Measurements from ENCODE around the gene NHERF2. TPM values are rescaled to one million over a fixed set of nuclear protein-coding genes. Genes with fewer than 3 reads are reported as not detected.
A peak's percentile ranks its signal among the peaks of the same experiment; 100 is the strongest.

The NHERF2 gene
- total and polyA plus RNA-seq, 3 donors from 2014 or later: 50.6 to 59.9 (median 54.1) TPM

DNA sequence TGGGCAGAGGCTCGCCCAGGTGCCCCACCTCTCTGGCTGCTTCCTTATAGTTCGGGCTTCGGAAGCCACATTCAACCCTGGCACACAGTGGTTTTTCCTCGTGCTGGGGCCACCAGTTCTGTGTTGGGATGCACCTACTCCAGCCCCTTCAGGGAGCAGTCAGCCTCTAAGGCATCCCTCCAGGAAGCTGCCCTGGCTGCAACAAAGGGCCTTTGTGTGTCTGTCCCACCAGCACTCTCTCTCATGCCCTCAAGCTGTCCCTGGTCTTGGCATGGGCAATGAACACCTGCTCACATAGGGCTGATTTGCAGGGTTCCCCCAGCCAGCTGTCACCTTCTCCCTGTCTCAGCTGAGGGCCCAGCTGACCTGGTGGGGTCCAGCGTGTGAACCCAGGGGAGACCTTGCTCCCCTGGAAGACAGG, 44.7 kb upstream of the NHERF2 start:
- TF ChIP-seq POLR2A (IDR thresholded peaks at IDR 0.05) (no peak), CTCF (IDR thresholded peaks at IDR 0.05) (no peak)
- Histone ChIP-seq H3K36me3 (ENCODE audit: low read depth, missing control alignments) (no peaks in the 10 kb centered on the region), H3K27ac (no peak overlapping the region), H3K9me3 (no peaks in the 10 kb centered on the region), H3K4me3 (no peak overlapping the region), H3K27me3 (no peaks in the 10 kb centered on the region), H3K4me1 (peaks cover 15% of the 10 kb centered on the region)
- no peak for DNase-seq
- WGBS, 2 donors: 41 to 57% methylated on average over 4 to 5 of the region's 5 CpGs
- intact Hi-C loops (cut with DNase I; ENCODE audit: low total_unique reads): no loop called here

- no peak for DNase-seq
These were observed 43.6 kb upstream of the NHERF2 start for GRCh38 chr16:1982991-1983543.

DNA sequence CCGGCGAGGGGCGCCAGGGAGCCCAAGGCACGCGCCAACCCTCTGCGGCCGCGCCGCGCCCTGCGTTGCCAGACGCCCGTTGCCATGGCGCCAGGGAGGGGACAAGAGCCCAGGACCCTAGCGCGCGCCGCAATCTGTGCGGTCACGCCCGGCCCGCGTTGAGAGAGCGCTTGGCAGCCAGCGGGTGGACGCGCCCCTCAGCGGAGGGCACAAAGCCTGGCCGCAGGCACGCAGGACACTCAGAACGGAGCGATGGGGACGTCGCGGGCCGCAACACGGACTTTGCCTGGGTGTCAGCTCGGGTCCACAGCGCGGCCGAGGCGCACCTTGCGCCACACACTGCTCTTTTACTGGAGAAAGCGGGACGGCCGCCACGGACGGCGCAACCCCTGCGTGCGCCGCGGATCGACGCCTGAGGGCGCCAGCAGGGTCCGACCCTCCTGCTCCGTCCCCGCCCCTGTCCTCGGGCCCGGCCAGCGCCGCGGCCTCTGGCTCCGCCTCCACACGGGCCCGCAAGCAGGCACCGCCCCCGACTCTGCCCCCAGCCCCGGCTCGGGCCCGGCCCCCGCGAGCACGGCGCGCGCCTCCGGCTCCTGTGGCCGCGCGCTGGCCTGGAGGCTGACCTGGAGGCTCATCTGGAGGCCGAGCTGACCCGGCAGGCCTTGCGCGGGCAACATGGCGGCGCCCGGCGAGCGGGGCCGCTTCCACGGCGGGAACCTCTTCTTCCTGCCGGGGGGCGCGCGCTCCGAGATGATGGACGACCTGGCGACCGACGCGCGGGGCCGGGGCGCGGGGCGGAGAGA, 43.0 kb upstream of the NHERF2 start, which contains the start of gene GFER:
GFER (plus strand) TSS at position 650 of the 803 bp plus-strand sequence; CDS start at position 676, 26 bp downstream.
- H3K27ac ChIP-seq: peak within 1 kb of the TSS in 1 of 2 donors; percentile 64
- TF ChIP-seq POLR2A (IDR thresholded peaks at IDR 0.05) (no peak), CTCF (IDR thresholded peaks at IDR 0.05) (peak in 1 of 3 experiments; percentile 14)
- H3K4me3 ChIP-seq: peak within 1 kb of the TSS; percentile 77 to 79
- peak; percentile 91 for DNase-seq
- no peaks in the 10 kb centered on the region for H3K9me3 ChIP-seq
- 0 to 1% methylated on average over 1 to 97 of the region's 109 CpGs for WGBS, 2 donors
- no peaks in the 10 kb centered on the region for H3K27me3 ChIP-seq
- peaks cover 15% of the 10 kb centered on the region for H3K4me1 ChIP-seq
- intact Hi-C loops (cut with DNase I; ENCODE audit: low total_unique reads): no loop called here
- H3K36me3 ChIP-seq (ENCODE audit: low read depth, missing control alignments): no peaks in the 10 kb centered on the region

More at GRCh38 chr16:1982991-1983543, 43.6 kb upstream of the NHERF2 start:
- peak overlapping the region; percentile 77 to 79 for H3K4me3 ChIP-seq
- peak overlapping the region in 1 of 2 donors; percentile 64 for H3K27ac ChIP-seq
- 19 to 29% methylated on average over 17 to 19 of the region's 19 CpGs for WGBS, 2 donors
- no peaks in the 10 kb centered on the region for H3K36me3 ChIP-seq (ENCODE audit: low read depth, missing control alignments)
- TF ChIP-seq CTCF (IDR thresholded peaks at IDR 0.05) (no peak), POLR2A (IDR thresholded peaks at IDR 0.05) (no peak)
- no peaks in the 10 kb centered on the region for H3K27me3 ChIP-seq
- H3K4me1 ChIP-seq: peaks cover 15% of the 10 kb centered on the region
- H3K9me3 ChIP-seq: no peaks in the 10 kb centered on the region
- intact Hi-C loops (cut with DNase I; ENCODE audit: low total_unique reads): no loop called here

DNA sequence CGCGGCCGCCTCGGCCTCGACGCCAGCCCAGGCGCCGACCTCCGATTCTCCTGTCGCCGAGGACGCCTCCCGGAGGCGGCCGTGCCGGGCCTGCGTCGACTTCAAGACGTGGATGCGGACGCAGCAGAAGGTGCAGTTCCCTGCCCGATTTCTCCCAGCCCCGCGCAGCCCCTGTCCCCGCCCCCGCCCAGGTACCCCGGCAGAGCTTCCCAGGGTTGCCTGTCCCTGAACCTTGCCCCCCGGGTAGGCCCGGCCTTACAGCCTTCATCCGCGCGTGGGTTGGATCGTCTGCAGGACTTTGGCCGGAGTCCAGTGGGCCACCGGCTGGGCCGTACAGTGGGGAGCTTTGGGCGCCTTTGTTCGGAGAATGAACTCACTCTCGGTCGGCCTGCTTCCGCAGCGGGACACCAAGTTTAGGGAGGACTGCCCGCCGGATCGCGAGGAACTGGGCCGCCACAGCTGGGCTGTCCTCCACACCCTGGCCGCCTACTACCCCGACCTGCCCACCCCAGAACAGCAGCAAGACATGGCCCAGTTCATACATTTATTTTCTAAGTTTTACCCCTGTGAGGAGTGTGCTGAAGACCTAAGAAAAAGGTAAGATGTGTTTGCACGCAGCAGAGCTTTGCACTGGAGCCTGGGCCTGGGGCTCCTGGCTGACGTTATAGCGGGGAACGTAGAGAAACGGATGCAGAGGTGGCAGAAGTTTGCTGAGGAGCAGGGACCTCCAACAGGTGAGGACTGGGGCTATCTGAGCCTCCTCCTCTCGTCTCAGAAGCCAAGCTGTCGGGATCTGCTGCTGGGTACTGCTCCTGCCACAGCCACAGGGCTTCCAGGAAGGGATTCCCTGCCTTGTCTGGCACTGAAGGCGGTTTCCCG, 42.1 kb upstream of the NHERF2 start:
- DNase-seq: no peak
- TF ChIP-seq POLR2A (IDR thresholded peaks at IDR 0.05) (no peak), CTCF (IDR thresholded peaks at IDR 0.05) (no peak)
- 7 to 17% methylated on average over 32 to 58 of the region's 58 CpGs for WGBS, 2 donors
- Histone ChIP-seq H3K36me3 (ENCODE audit: low read depth, missing control alignments) (no peaks in the 10 kb centered on the region), H3K4me1 (peaks cover 15% of the 10 kb centered on the region), H3K9me3 (no peaks in the 10 kb centered on the region), H3K27me3 (no peaks in the 10 kb centered on the region), H3K4me3 (peak overlapping the region; percentile 77 to 79), H3K27ac (peak overlapping the region in 1 of 2 donors; percentile 64)
- intact Hi-C loops (cut with DNase I; ENCODE audit: low total_unique reads): no loop called here
